Transverse colon (tissue), 3 donors: ENCODE results near the gene ANKRD44.

Experiments used
- POLR2A ChIP-seq: fragments of 450-650 bp; IDR thresholded peaks from one replicate; pipeline ENCODE4 v1.6.1; 2016; ENCODE audit warnings: antibody characterized with exemption, mild to moderate bottlenecking, moderate library complexity
- TF ChIP-seq, protein P1 (sequence below), 5 experiments: fragments of 200-600 bp in 3 of 5; fragments of 450-650 bp in 2 of 5; sonication (generic) in 3 of 5; IDR thresholded peaks; 1 replicate in 2 of 5; 2 replicates in 3 of 5; pipeline ENCODE4 v1.5.1; 2016 to 2017; ENCODE audit warnings: antibody characterized with exemption in 5 of 5, inconsistent platforms in 3 of 5, mild to moderate bottlenecking in 2 of 5, moderate library complexity in 1 of 5

DNA sequence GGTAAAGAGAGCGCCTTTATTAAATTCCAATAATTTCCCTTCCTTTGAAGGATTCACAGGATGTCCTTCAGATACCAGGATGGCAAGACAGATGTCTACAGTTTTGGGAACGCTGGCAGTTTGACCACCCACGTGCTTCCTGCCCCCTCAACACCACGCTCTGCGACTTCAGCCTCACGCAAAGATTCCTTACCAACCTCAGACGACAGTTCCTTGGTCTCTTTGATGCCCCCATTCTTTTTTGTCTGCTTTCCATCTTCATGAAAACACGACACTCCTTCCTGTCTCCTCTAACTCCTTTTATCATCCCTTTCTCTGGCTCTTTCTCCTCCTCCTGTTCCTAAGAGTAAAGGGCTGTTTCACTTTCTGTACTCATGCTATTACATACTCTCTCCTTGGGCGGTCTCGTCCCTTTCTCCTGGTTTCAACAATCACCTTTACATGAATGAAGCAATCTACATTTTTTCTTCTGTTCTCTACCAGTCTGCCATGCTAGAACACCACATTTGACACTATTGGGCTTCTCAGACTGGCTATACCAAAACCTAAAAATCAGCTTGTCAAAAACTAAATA is 194.2 kb downstream of the ANKRD44 start:
- TF ChIP-seq POLR2A: no peak
- TF ChIP-seq, protein P1, sequence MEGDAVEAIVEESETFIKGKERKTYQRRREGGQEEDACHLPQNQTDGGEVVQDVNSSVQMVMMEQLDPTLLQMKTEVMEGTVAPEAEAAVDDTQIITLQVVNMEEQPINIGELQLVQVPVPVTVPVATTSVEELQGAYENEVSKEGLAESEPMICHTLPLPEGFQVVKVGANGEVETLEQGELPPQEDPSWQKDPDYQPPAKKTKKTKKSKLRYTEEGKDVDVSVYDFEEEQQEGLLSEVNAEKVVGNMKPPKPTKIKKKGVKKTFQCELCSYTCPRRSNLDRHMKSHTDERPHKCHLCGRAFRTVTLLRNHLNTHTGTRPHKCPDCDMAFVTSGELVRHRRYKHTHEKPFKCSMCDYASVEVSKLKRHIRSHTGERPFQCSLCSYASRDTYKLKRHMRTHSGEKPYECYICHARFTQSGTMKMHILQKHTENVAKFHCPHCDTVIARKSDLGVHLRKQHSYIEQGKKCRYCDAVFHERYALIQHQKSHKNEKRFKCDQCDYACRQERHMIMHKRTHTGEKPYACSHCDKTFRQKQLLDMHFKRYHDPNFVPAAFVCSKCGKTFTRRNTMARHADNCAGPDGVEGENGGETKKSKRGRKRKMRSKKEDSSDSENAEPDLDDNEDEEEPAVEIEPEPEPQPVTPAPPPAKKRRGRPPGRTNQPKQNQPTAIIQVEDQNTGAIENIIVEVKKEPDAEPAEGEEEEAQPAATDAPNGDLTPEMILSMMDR (IDR thresholded peaks at IDR 0.05): no peak
